AG09319 (cell line): ENCODE data around the gene SOBP.

Experiments used
- DNase-seq: peaks from one replicate; pipeline ENCODE4 v3.0.0-alpha.2; 2010; ENCODE audit warnings: low read depth; ENCODE audit errors: extremely low read depth
- TF ChIP-seq, protein P1 (sequence below): IDR thresholded peaks from 2 replicates; pipeline ENCODE4 v1.5.1; 2011; ENCODE audit warnings: low read depth, mild to moderate bottlenecking, inconsistent platforms, low read length, moderate library complexity

SOBP gene, protein sequence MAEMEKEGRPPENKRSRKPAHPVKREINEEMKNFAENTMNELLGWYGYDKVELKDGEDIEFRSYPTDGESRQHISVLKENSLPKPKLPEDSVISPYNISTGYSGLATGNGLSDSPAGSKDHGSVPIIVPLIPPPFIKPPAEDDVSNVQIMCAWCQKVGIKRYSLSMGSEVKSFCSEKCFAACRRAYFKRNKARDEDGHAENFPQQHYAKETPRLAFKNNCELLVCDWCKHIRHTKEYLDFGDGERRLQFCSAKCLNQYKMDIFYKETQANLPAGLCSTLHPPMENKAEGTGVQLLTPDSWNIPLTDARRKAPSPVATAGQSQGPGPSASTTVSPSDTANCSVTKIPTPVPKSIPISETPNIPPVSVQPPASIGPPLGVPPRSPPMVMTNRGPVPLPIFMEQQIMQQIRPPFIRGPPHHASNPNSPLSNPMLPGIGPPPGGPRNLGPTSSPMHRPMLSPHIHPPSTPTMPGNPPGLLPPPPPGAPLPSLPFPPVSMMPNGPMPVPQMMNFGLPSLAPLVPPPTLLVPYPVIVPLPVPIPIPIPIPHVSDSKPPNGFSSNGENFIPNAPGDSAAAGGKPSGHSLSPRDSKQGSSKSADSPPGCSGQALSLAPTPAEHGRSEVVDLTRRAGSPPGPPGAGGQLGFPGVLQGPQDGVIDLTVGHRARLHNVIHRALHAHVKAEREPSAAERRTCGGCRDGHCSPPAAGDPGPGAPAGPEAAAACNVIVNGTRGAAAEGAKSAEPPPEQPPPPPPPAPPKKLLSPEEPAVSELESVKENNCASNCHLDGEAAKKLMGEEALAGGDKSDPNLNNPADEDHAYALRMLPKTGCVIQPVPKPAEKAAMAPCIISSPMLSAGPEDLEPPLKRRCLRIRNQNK

DNA sequence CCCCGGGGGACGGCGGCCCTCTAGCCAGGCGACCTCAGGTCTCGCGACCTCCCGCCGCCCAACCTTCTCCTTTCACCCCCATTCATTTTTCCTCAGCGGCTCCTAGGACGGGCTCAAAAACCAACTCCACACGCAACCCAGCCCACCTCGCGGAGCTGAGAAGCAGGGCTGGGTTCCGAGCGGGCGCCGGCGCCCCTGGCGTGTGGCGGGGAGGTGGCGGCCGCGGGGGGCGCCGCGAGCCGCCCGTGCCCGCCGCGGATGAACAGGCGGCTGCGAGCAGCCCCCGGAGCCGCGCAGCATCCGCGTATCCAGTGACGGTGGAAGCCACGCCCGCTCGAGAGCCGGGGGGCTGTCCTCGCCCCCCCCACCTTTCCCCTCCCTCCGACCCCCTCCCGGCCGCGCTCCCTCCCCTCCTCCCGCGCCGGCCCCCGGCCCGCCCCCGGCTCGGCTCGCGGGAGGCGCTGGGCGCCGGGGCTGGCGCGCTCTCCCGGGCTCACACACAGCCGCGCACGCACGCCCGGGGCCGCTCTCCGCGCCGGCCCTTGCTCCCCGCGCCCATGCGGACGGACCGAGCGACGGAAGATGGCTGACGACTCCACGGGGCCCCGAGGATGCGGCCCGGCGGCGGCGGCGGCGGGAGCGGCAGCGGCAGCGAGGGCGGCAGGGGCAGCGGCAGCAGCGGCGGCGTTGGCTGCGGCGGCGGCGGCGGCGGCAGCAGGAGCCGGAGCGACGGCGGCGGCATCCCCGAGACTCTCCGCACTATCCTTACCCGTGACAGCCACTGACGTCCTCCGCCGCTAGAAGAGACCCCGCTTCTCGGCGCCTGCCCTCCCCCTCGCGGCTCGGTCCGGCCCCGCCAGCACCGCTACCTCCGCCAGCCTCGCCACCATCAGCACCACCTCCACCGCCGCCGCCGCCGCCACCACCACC is at the start of gene SOBP:
SOBP (plus strand) TSS at position 482 of the 930 bp plus-strand sequence. CDS start 500 bp downstream, outside the sequence.
- no peak for DNase-seq
- TF ChIP-seq, protein P1, sequence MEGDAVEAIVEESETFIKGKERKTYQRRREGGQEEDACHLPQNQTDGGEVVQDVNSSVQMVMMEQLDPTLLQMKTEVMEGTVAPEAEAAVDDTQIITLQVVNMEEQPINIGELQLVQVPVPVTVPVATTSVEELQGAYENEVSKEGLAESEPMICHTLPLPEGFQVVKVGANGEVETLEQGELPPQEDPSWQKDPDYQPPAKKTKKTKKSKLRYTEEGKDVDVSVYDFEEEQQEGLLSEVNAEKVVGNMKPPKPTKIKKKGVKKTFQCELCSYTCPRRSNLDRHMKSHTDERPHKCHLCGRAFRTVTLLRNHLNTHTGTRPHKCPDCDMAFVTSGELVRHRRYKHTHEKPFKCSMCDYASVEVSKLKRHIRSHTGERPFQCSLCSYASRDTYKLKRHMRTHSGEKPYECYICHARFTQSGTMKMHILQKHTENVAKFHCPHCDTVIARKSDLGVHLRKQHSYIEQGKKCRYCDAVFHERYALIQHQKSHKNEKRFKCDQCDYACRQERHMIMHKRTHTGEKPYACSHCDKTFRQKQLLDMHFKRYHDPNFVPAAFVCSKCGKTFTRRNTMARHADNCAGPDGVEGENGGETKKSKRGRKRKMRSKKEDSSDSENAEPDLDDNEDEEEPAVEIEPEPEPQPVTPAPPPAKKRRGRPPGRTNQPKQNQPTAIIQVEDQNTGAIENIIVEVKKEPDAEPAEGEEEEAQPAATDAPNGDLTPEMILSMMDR = no peak

DNA sequence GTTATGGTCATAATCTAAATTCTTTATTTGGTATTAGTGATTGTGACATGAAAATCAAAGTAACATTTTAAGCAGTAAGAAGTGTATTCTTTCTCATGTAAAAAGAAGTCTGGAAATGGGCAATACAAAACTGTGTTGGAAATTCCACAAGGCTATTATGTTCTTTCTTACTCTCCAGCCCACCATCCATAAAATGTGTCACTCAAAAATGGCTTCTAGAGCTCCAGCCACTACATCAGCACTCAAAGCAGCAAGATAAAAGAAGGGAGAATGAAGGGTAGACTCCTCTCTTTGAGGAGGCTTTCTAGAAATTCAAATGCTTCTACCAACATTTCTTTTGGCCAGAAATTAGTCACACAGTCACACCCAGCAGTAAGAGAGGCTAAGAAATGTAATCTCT is 49.0 kb upstream of the SOBP start:
- no peak for DNase-seq
- TF ChIP-seq, protein P1 = no peak

DNA sequence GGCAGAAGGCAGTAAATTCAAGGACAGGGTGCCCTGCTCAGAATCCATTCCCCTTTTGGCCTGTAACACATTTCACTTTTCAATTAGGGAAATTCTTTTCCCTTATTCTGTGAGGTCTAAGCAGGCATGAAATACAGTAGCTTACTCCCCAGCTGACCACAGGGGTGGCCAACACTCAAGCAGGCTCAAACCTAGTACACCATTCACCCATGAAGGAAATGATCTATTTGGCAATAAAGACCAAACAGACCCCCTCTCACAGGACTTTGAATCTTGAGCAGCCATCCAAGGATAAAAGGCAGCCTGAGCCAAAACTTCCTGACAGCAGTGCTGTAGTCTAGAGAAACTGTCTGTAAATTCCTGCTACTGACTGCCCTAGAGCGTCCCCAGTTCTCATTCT is 48.2 kb upstream of the SOBP start:
- TF ChIP-seq, protein P1 = no peak
- no peak for DNase-seq

DNA sequence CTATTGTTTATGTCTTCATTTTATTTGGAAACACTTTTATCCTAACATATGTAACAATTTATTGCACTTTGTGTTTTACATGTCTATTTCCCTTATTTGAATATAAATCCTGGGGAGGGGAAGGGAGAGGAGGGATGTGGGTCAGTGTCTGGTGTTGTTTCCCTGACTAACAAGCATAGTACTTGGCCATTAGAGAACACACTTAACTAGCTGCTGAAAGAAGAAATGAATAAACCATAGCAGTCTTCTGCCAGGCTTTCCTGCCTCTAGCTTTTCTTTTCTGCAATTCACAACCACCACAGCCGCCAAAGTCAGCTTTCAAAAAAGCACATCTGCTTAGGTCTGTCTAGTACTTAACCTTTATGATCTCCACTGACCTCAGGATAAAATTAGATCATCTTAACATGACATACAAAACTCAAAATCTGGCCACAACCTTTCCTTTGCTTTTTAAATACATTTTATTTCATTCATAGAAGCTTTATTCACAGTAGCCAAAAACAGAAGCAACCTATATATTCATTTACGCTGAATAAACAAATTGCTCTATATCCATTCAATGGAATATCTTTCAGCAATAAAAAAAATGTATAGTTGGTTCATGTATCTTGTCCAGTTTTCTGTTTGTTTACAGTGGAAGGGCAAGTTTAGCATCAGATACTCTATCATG is 46.8 kb upstream of the SOBP start:
- no peak for DNase-seq
- TF ChIP-seq, protein P1 = no peak

DNA sequence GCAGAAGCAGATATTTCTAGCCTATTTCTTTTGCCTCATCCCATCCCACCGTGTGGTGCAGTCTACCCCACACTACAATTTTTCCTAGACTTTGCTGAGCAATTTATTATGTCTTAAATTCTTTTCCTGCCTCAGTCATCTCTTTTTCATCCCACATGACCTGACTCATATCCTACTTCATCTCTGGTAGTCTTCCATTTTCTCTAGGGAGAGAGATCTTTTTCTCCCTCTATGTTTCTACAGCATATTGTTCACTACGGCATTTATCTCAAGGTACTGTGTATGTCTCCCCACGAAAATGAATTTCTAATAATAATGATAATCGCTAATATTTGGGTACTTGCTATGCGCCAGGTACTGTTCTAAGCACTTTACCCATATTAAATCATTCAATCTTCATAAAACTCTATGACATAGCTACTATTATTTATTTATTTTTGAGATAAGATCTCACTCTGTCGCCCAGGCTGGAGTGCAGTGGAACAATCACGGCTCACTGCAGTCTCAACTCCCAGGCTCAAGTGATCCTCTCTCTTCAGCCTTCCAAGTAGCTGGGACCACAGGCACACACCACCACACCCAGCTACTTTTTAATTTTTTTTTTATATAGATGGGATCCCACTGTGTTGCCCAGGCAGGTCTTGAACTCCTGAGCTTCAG is 46.2 kb upstream of the SOBP start:
- DNase-seq = no peak
- TF ChIP-seq, protein P1 = no peak

DNA sequence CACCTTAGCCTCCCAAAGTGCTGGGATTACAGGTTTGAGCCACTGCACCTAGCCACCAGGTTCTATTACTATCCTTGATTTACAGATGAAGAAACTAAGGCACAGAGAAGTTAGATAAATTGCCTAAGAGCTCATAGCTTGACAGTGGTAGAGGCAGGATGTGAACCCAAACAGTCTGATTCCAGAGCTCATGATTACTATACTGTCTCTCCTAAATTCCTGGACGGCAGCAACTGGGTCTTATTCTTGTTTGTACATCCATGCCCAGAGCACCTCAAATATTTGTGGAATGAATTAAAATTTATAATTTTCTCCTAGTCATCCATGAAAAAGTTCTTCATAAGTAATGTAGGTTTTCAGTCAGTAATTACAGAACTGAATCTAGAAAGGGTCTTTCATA is 45.6 kb upstream of the SOBP start:
- no peak for DNase-seq

More for the DNA sequence above, 45.6 kb upstream of the SOBP start:
- TF ChIP-seq, protein P1 = no peak
